NCI-H1436 treated with DMSO at 0.1 percent for 48 hours (cell line): ENCODE results near the gene GRM6.

ENCODE experiments used
- DNase-seq: peaks from one replicate; lab custom pipeline; 2025; lab: John Stamatoyannopoulos, UW

GRM6 gene

GRCh38 chr5:178994580-178995340 is at the start of gene GRM6:
GRM6 (minus strand) TSS chr5:178995320; CDS start chr5:178994944, 376 bp downstream.
- no peak for DNase-seq

- no peak for DNase-seq
These were observed 49.6 kb upstream of the GRM6 start for GRCh38 chr5:179044765-179045164.

- no peak for DNase-seq
These were observed 38.0 kb upstream of the GRM6 start for GRCh38 chr5:179033004-179033580.

GRCh38 chr5:179023528-179024189 is 28.5 kb upstream of the GRM6 start, which contains the start of gene ZNF879:
ZNF879 (plus strand) TSS chr5:179023804; CDS start chr5:179025005, 1,201 bp downstream.
- no peak for DNase-seq

GRCh38 chr5:179008667-179009066 is 13.5 kb upstream of the GRM6 start:
- DNase-seq = no peak

GRCh38 chr5:179006564-179006963 is 11.4 kb upstream of the GRM6 start:
- DNase-seq = no peak

- DNase-seq = no peak
These were observed 3.3 kb upstream of the GRM6 start for GRCh38 chr5:178998441-178998840.

GRCh38 chr5:178997191-178997590 is 2.1 kb upstream of the GRM6 start:
- no peak for DNase-seq

GRCh38 chr5:178996156-178996555 is 1.0 kb upstream of the GRM6 start:
- DNase-seq = no peak

- no peak for DNase-seq
These were observed 196 bp upstream of the GRM6 start for GRCh38 chr5:178995341-178995690.

GRCh38 chr5:178993955-178994579 is 1.1 kb downstream of the GRM6 start:
- DNase-seq = no peak

GRCh38 chr5:178993236-178993765 is 1.8 kb downstream of the GRM6 start:
- DNase-seq = no peak

- no peak for DNase-seq
These were observed 2.7 kb downstream of the GRM6 start for GRCh38 chr5:178992291-178992895.

GRCh38 chr5:178991190-178992145 is 3.7 kb downstream of the GRM6 start:
- DNase-seq = no peak

GRCh38 chr5:178990491-178990890 is 4.6 kb downstream of the GRM6 start:
- DNase-seq = no peak

- DNase-seq = no peak
These were observed 5.8 kb downstream of the GRM6 start for GRCh38 chr5:178989311-178989710.

GRCh38 chr5:178988436-178989220 is 6.5 kb downstream of the GRM6 start:
- no peak for DNase-seq

- DNase-seq = no peak
These were observed 8.7 kb downstream of the GRM6 start for GRCh38 chr5:178986326-178986960.
